SKM-1 treated with dmso at 0.1 percent for 144 hours (cell line): ENCODE results near the gene RBM47.

ENCODE experiments used
- DNase-seq: peaks from one replicate; lab custom pipeline; 2025; ENCODE audit not compliant: unreplicated experiment; lab: John Stamatoyannopoulos, UW

Gene RBM47

GRCh38 chr4:40626183-40626990, 3.3 kb downstream of the RBM47 start:
- no peak for DNase-seq

GRCh38 chr4:40623707-40624106, 6.0 kb downstream of the RBM47 start:
- no peak for DNase-seq

- DNase-seq = no peak
Observed at GRCh38 chr4:40622913-40623312, 6.8 kb downstream of the RBM47 start.

GRCh38 chr4:40621592-40622512, 7.8 kb downstream of the RBM47 start:
- peak; percentile 98 for DNase-seq

- DNase-seq = no peak
Observed at GRCh38 chr4:40621229-40621591, 8.5 kb downstream of the RBM47 start.

- DNase-seq = no peak
Observed at GRCh38 chr4:40619600-40619999, 10.1 kb downstream of the RBM47 start.

DNA sequence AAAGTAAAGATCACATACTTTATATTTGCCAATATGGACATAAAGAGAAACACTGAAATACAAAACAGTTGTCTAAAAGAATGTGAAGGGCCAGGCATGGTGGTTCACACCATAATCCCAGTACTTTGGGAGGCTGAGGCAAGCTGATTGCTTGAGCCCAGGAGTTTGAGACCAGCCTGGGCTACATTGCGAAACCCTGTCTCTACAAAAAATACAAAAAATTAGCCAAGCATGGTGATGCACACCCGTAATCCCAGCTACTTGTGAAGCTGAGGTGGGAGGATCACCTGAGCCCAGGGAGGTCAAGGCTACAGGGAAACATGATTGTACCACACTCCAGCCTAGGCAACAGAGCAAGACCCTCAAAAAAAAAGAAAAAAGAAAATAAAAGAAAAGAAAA, 11.8 kb downstream of the RBM47 start:
- peak; percentile 25 for DNase-seq

- no peak for DNase-seq
Observed at GRCh38 chr4:40614031-40614430, 15.6 kb downstream of the RBM47 start.

DNA sequence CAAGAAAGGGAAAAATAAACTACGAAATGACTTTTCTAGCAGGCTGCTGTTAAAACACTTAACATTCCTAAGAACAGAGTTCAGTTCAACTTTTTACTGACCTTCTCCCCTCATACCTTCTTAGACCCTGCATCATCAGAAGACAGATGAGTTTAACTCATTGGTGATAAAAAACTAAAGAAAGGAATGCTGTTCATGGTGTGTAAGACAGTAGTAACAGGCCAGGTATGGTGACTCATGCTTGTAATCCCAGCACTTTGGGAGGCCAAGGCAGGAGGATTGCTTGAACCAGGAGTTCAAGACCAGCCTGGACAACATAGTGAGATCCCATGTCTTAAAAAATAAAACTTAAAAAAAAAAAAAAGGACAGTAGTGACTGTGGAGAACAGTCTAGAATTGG, 16.2 kb downstream of the RBM47 start:
- no peak for DNase-seq

- no peak for DNase-seq
Observed at GRCh38 chr4:40612831-40613230, 16.8 kb downstream of the RBM47 start.

DNA sequence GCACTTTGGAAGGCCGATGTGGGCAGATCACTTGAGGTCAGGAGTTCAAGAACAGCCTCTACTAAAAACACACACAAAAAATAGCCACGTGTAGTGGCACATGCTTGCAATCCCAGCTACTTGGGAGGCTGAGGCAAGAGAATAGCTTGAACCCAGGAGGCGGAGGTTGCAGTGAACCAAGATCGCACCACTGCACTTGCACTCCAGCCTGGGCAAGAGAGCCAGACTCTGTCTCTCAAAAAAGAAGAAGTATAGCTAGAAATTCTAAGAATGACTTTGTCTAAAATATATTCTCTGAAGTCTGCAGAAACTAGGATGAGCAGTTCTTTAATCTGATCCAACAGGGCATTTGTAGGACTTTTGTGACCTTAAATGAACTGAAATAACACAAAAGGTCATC, 17.4 kb downstream of the RBM47 start:
- DNase-seq = no peak

DNA sequence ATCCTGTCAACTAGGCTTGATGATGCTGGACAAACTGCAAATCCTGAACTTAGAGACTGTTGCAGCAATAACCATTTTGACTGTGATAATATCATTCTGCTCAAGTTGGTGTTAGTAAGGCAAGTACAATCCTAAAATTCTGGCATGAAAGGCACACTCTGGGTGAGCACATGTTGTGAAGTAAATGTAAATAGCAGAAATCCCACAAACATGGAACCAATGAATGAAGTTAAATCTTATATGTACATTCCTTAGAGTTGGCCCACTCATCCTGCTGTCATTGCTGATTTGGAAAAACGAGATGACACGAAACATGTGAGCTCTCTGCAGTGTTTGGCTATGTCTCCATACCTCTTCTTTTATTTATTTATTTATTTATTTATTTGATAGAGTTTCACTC, 21.0 kb downstream of the RBM47 start:
- no peak for DNase-seq

DNA sequence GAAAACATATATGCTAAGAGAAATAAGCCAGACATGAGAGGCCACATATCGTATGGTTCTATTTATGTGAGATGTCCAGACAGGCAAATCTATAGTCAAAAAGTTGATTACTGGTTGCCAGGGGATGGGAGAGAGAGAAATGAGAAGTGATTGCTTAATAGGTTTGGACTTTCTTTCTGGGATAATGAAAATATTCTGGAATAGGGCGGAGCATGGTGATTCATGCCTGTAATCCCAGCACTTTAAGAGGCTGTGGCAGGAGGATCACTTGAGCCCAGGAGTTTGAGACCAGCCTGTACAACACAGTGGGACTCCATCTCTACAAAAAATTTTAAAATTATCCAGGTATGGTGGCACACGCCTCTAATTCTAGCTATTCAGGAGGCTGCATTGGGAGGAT, 22.4 kb downstream of the RBM47 start:
- no peak for DNase-seq

DNA sequence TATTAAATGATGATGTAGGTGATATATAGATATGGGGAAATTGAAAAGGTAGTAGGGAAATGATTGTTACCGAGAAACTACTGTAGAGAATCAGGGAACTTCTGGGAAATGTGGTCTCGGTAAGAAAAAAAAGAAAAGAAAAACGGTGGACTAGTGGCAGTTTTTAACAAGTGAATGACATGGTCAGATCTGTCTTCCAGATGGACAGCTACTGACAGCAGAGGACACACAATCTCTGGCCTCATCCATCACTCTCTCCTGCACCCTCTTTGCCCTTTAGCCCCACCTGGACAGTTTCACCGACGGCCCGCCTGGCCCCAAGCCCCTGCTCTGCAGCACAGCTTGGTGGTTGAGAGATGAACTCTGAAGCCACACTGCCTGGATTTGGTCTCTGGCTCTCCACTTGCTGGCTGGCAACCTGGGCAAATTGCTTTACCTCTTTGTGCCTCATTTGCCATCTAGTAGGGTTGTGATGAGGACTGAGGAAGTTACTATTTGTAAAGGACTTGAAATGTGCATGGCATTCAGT, 23.4 kb downstream of the RBM47 start:
- DNase-seq = no peak

- DNase-seq = no peak
Observed at GRCh38 chr4:40603281-40603680, 26.4 kb downstream of the RBM47 start.

DNA sequence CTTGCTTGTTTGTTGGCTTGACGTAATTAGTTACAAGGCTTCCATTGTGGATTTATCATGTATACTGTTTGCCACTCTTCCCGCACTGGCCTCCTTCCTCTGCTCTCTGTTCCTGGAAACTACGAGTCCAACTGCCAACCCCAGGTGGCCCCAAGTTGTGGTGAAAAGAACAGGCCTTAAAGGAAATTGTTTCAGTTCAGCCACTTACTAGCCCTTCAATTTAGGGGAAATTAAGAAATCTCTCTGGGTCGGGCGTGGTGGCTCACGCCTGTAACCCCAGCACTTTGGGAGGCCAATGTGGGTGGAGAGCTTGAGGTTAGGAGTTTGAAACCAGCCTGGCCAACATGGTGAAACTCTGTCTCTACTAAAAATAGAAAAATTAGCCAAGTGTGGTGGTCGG, 28.0 kb downstream of the RBM47 start:
- DNase-seq = peak; percentile 97

GRCh38 chr4:40600850-40601249, 28.8 kb downstream of the RBM47 start:
- DNase-seq = peak; percentile 95

GRCh38 chr4:40599431-40599830, 30.2 kb downstream of the RBM47 start:
- no peak for DNase-seq

GRCh38 chr4:40596522-40596921, 33.1 kb downstream of the RBM47 start:
- DNase-seq = no peak

GRCh38 chr4:40595981-40596380, 33.7 kb downstream of the RBM47 start:
- DNase-seq = no peak

DNA sequence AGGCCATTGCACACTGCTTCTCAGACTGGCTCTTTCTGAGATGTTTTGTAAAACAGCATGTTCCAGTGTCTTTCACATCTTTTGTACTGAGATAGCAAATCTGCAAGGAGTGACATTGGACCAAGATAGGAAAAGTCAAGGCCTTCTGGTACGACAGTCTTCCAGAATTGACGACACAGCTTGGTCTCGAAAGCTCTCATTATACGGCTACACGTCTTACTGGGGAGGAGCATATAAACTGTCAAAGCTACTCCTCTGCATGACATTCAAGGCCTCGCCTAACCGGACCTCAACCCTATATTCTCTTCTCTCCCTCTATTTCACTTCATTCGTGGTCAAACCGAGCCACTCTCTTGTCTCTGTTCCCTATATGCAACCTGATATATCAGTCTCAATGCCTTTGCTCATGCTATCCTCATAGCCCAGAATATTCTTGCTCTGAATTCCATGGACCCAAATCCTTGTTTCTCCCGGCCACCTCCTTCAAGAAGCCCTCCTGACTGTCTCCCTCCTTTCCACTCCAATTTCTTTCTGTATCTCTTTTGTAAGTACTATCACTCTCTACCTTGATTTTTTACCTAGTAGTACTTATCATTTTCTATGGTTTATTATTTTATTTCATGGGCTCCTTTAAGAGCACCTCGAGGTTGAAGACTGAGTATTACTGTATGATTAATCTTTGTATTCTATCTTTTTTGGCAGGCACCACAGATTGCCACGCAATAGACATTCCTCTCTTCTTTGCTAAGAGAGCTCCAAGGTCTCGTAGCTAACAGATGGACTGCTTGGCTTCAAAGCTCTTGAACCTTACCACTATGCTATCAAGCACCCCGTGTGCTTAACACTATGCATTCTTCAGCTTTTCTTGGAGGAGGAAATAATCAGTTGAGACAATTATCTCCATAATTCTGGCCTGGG, 35.1 kb downstream of the RBM47 start:
- no peak for DNase-seq
